HepG2 (cell line): ENCODE data around the gene LRR1. TPM values are rescaled to one million over a fixed set of nuclear protein-coding genes. Genes with fewer than 3 reads are reported as not detected.

Experiments used
- ATAC-seq: fragments of 200-7000 bp; cut with Tn5 transposase; 3 replicates; pipeline ENCODE4 v1.9.1; 2020; ENCODE audit warnings: mild to moderate bottlenecking, moderate library complexity
- BruUV-seq: library from RNA; stranded (reverse); fragments of 400-500 nt; replicated peaks from 2 replicates; lab custom pipeline; 2021; lab: Mats Ljungman, UMichigan
- CTCF ChIA-PET: fragments of 300-600 bp; formaldehyde crosslinking; extraction: SDS; loops from one replicate; lab custom pipeline; 2021; ENCODE audit warnings: low total read pairs, inconsistent platforms, low intra/inter-chr PET ratio; lab: Yijun Ruan, JAX
- POLR2A ChIA-PET: fragments of 350-600 bp; sonication (Branson Sonifier 250); formaldehyde crosslinking; loops from one replicate; lab custom pipeline; 2020; ENCODE audit warnings: antibody characterized with exemption, inconsistent platforms; lab: Yijun Ruan, JAX
- DNase-seq: peaks from one replicate; pipeline ENCODE4 v3.0.0-alpha.2; 2015; ENCODE audit warnings: low spot score
- FAIRE-seq: peaks from 3 replicates; lab custom pipeline; 2011; peaks lifted over from hg19 to GRCh38; lab: Jason Lieb, UNC
- H2AFZ ChIP-seq: one replicate; pipeline ENCODE4 v1.6.1; 2011; ENCODE audit warnings: low read length, inconsistent platforms
- H3K27ac ChIP-seq: fragments of 300-600 bp; 3 replicates; pipeline ENCODE4 v1.8.0; 2011; ENCODE audit warnings: mixed run types, mild to moderate bottlenecking, mixed read lengths, low read length, inconsistent platforms; ENCODE audit not compliant: insufficient read depth; ENCODE audit errors: extremely low read length
- H3K27me3 ChIP-seq, 2 experiments: fragments of 200-600 bp in 1 of 2; 2 replicates in 1 of 2; 3 replicates in 1 of 2; pipeline versions ENCODE4 v1.6.0 to v1.8.0; 2011; ENCODE audit warnings: low read length in 2 of 2, mild to moderate bottlenecking in 2 of 2, moderate library complexity in 2 of 2, inconsistent platforms in 1 of 2; ENCODE audit not compliant: insufficient read depth in 2 of 2, control insufficient read depth in 1 of 2
- H3K36me3 ChIP-seq, 2 experiments: fragments of 200-600 bp in 1 of 2; replicated peaks in 1 of 2; 2 replicates in 1 of 2; 3 replicates in 1 of 2; pipeline versions ENCODE4 v1.5.1 to v1.8.0; 2011; ENCODE audit warnings: low read length in 2 of 2, inconsistent platforms in 1 of 2; ENCODE audit not compliant: insufficient read depth in 2 of 2, control insufficient read depth in 1 of 2
- H3K4me1 ChIP-seq: 2 replicates; pipeline ENCODE4 v1.5.1; 2012; ENCODE audit warnings: low read length, inconsistent platforms; ENCODE audit not compliant: insufficient read depth
- H3K4me2 ChIP-seq: 2 replicates; pipeline ENCODE4 v1.6.0; 2011; ENCODE audit warnings: low read depth, low read length, inconsistent platforms
- H3K4me3 ChIP-seq, 3 experiments: fragments of 200-600 bp in 1 of 3; sonication (generic), shearing (Covaris generic) in 1 of 3; replicated peaks in 1 of 3; 2 replicates each; pipeline ENCODE4 v1.5.1; 2011 to 2016; ENCODE audit warnings: low read length in 3 of 3, inconsistent platforms in 2 of 3, low read depth in 2 of 3, mild to moderate bottlenecking in 2 of 3, control low read depth in 1 of 3, mixed read lengths in 1 of 3; ENCODE audit not compliant: insufficient read depth in 1 of 3
- H3K79me2 ChIP-seq: one replicate; pipeline ENCODE4 v1.6.1; 2011; ENCODE audit warnings: low read length, inconsistent platforms; ENCODE audit not compliant: insufficient read depth
- H3K9ac ChIP-seq: 2 replicates; pipeline ENCODE4 v1.6.0; 2011; ENCODE audit warnings: mild to moderate bottlenecking, low read depth, low read length, inconsistent platforms; ENCODE audit not compliant: insufficient read depth
- H3K9me3 ChIP-seq: 2 replicates; pipeline ENCODE4 v1.5.1; 2012; ENCODE audit warnings: mild to moderate bottlenecking, low read length
- H4K20me1 ChIP-seq: 2 replicates; pipeline ENCODE4 v1.6.0; 2011; ENCODE audit warnings: inconsistent platforms, mild to moderate bottlenecking, low read length, moderate library complexity; ENCODE audit not compliant: insufficient read depth
- CBFB ChIP-seq: sonication (generic); formaldehyde crosslinking; IDR thresholded peaks from 2 replicates; pipeline ENCODE4 v1.4.0; 2020; ENCODE audit warnings: missing genetic modification reagents
- IRF2 ChIP-seq: IDR thresholded peaks from 2 replicates; pipeline ENCODE4 v1.6.1; 2018; ENCODE audit warnings: missing genetic modification reagents, missing compliant biosample characterization
- MAFK ChIP-seq, 2 experiments: IDR thresholded peaks in 1 of 2; conservative IDR thresholded peaks in 1 of 2; 2 replicates each; pipeline ENCODE4 v1.6.1; 2011; ENCODE audit warnings: improper control_type of control experiment in 2 of 2, low read length in 2 of 2
- NR2C2 ChIP-seq: sonication (generic); formaldehyde crosslinking; IDR thresholded peaks from 2 replicates; pipeline ENCODE4 v1.4.0; 2020; ENCODE audit warnings: missing genetic modification reagents, mild to moderate bottlenecking, moderate library complexity, borderline replicate concordance
- ZFY ChIP-seq: sonication (generic); formaldehyde crosslinking; IDR thresholded peaks from 2 replicates; pipeline ENCODE4 v1.4.0; 2020; ENCODE audit warnings: missing genetic modification reagents
- ZNF17 ChIP-seq: sonication (generic); formaldehyde crosslinking; IDR thresholded peaks from 2 replicates; pipeline ENCODE4 v1.5.0; 2020; ENCODE audit warnings: mild to moderate bottlenecking, missing genetic modification reagents
- ZNF570 ChIP-seq: sonication (generic); formaldehyde crosslinking; IDR thresholded peaks from 2 replicates; pipeline ENCODE4 v1.4.0; 2020; ENCODE audit warnings: mild to moderate bottlenecking, missing genetic modification reagents, borderline replicate concordance
- ZNF589 ChIP-seq: sonication (generic); formaldehyde crosslinking; conservative IDR thresholded peaks from 2 replicates; pipeline ENCODE4 v1.8.0; 2022; ENCODE audit warnings: mild to moderate bottlenecking, moderate library complexity, missing genetic modification reagents
- ZSCAN25 ChIP-seq: sonication (generic); formaldehyde crosslinking; IDR thresholded peaks from 2 replicates; pipeline ENCODE4 v1.8.0; 2022; ENCODE audit warnings: mild to moderate bottlenecking, missing genetic modification reagents
- WGBS: methylation state at CpG from one replicate; pipeline ENCODE4 v1.1.6; 2017; ENCODE audit warnings: low lambda C conversion rate; 5-methylcytosine and 5-hydroxymethylcytosine counted together
- in situ Hi-C: cut with HindIII; loops from 2 replicates; pipeline ENCODE4 v1.10.0; 2017; ENCODE audit warnings: low pct_unique_long_range_greater_than_20kb; ENCODE audit not compliant: extremely low pct_ligation_motif_present
- intact Hi-C: fragments of 100-400 bp; cut with micrococcal nuclease; formaldehyde crosslinking; loops from one replicate; pipeline ENCODE4 v1.10.0; 2022; ENCODE audit not compliant: unreplicated experiment
- polyA plus RNA-seq, 8 experiments: library from polyadenylated mRNA; depleted of rRNA in 3 of 8; stranded (reverse) in 7 of 8; unstranded in 1 of 8; fragments of >200 nt; fragmentation: Illumina TruSeq in 4 of 8; extraction: Trizol in 4 of 8; gene quantifications; 2 replicates each; pipeline versions ENCODE4 v1.2.1 to v1.2.3, GENCODE V29; 2011 to 2016; ENCODE audit warnings: low read depth in 4 of 8, missing spikeins in 1 of 8, mixed read lengths in 1 of 8; ENCODE audit not compliant: insufficient read depth in 1 of 8
- total RNA-seq, 5 experiments: library from RNA; depleted of rRNA; stranded (reverse); fragments of >200 nt; fragmentation: Illumina TruSeq; extraction: Trizol; gene quantifications; 2 replicates each; pipeline ENCODE4 v1.2.3, GENCODE V29; 2016; ENCODE audit warnings: low read depth in 1 of 5
- TF ChIP-seq, protein P1 (sequence below): sonication (generic); formaldehyde crosslinking; IDR thresholded peaks from 2 replicates; pipeline ENCODE4 v1.5.0; 2020; ENCODE audit warnings: missing genetic modification reagents, mild to moderate bottlenecking, borderline replicate concordance
- TF ChIP-seq, protein P2 (sequence below): IDR thresholded peaks from 2 replicates; pipeline ENCODE4 v1.4.0; 2020; ENCODE audit warnings: mild to moderate bottlenecking, missing genetic modification reagents

The LRR1 gene
- total and polyA plus RNA-seq, 2 of the 13 experiments (the other 11 are each of a cell fraction or from before 2014, with no cell fraction given) = 7.0 to 36.2 TPM

GRCh38 chr14:49653508-49653907, 54.8 kb downstream of the LRR1 start:
- no peak overlapping the region for H3K27ac ChIP-seq
- 97% methylated on average over 6 of the region's 6 CpGs for WGBS
- ChIA-PET CTCF (no interaction called here), POLR2A (no interaction called here)
- no TSS peak for BruUV-seq
- FAIRE-seq (no peak), ATAC-seq (no peak), DNase-seq (no peak)
- no peaks in the 10 kb centered on the region for H3K79me2 ChIP-seq
- in situ Hi-C loops = no loop called here
- H3K9me3 ChIP-seq = no peaks in the 10 kb centered on the region
- H4K20me1 ChIP-seq = no peaks in the 10 kb centered on the region
- H3K4me3 ChIP-seq = no peak overlapping the region
- H3K27me3 ChIP-seq = no peaks in the 10 kb centered on the region
- intact Hi-C loops = no loop called here
- H3K36me3 ChIP-seq = peaks cover 1 to 15% of the 10 kb centered on the region in 2 experiments; a peak in 3 of 5 replicates
- H3K4me2 ChIP-seq = no peak overlapping the region
- no peak overlapping the region for H2AFZ ChIP-seq
- no peaks in the 10 kb centered on the region for H3K4me1 ChIP-seq
- no peak overlapping the region for H3K9ac ChIP-seq
- TF ChIP-seq ZSCAN25 (CRISPR knock-in tag) (no peak), MAFK (conservative IDR thresholded peaks at IDR 0.05 in 1 of 2, IDR thresholded peaks at IDR 0.05 in 1 of 2; ENCODE audit: low read length in 2 of 2) (no peak), CBFB (CRISPR knock-in tag) (no peak), ZFY (CRISPR knock-in tag) (no peak), ZNF570 (CRISPR knock-in tag) (no peak), ZNF589 (no peak), NR2C2 (CRISPR knock-in tag) (no peak), IRF2 (no peak), ZNF17 (CRISPR knock-in tag) (no peak)
- TF ChIP-seq, protein P1, sequence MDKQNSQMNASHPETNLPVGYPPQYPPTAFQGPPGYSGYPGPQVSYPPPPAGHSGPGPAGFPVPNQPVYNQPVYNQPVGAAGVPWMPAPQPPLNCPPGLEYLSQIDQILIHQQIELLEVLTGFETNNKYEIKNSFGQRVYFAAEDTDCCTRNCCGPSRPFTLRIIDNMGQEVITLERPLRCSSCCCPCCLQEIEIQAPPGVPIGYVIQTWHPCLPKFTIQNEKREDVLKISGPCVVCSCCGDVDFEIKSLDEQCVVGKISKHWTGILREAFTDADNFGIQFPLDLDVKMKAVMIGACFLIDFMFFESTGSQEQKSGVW (CRISPR knock-in tag) = no peak
- TF ChIP-seq, protein P2, sequence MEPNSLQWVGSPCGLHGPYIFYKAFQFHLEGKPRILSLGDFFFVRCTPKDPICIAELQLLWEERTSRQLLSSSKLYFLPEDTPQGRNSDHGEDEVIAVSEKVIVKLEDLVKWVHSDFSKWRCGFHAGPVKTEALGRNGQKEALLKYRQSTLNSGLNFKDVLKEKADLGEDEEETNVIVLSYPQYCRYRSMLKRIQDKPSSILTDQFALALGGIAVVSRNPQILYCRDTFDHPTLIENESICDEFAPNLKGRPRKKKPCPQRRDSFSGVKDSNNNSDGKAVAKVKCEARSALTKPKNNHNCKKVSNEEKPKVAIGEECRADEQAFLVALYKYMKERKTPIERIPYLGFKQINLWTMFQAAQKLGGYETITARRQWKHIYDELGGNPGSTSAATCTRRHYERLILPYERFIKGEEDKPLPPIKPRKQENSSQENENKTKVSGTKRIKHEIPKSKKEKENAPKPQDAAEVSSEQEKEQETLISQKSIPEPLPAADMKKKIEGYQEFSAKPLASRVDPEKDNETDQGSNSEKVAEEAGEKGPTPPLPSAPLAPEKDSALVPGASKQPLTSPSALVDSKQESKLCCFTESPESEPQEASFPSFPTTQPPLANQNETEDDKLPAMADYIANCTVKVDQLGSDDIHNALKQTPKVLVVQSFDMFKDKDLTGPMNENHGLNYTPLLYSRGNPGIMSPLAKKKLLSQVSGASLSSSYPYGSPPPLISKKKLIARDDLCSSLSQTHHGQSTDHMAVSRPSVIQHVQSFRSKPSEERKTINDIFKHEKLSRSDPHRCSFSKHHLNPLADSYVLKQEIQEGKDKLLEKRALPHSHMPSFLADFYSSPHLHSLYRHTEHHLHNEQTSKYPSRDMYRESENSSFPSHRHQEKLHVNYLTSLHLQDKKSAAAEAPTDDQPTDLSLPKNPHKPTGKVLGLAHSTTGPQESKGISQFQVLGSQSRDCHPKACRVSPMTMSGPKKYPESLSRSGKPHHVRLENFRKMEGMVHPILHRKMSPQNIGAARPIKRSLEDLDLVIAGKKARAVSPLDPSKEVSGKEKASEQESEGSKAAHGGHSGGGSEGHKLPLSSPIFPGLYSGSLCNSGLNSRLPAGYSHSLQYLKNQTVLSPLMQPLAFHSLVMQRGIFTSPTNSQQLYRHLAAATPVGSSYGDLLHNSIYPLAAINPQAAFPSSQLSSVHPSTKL (CRISPR knock-in tag) = no peak
